GM12892 (cell line): ENCODE measurements around the gene MYO19.

Source experiments
- POLR2A ChIP-seq: IDR thresholded peaks from 2 replicates; pipeline ENCODE4 v1.6.1; 2011; ENCODE audit warnings: low read depth, low read length, control low read depth
- POLR2AphosphoS5 ChIP-seq: IDR thresholded peaks from 2 replicates; pipeline ENCODE4 v1.6.1; 2011; ENCODE audit warnings: low read depth, low read length, control low read depth
- TAF1 ChIP-seq: IDR thresholded peaks from 2 replicates; pipeline ENCODE4 v1.6.1; 2011; ENCODE audit warnings: low read depth, mild to moderate bottlenecking, control low read depth, low read length, borderline replicate concordance

GRCh38 chr17:36485805-36486203 lies 48.9 kb downstream of the MYO19 start:
- TF ChIP-seq POLR2AphosphoS5 (no peak), POLR2A (no peak), TAF1 (no peak)
